GM20000 (cell line): ENCODE measurements around the gene TRIM59.

Source experiments
- DNase-seq: peaks from one replicate; pipeline ENCODE4 v3.0.0; 2012; ENCODE audit warnings: low spot score
- TF ChIP-seq, protein P1 (sequence below): IDR thresholded peaks from 2 replicates; pipeline ENCODE4 v1.5.1; 2012; ENCODE audit warnings: mild to moderate bottlenecking, control low read depth; ENCODE audit errors: extremely low read depth, missing control alignments

The TRIM59 gene

DNA sequence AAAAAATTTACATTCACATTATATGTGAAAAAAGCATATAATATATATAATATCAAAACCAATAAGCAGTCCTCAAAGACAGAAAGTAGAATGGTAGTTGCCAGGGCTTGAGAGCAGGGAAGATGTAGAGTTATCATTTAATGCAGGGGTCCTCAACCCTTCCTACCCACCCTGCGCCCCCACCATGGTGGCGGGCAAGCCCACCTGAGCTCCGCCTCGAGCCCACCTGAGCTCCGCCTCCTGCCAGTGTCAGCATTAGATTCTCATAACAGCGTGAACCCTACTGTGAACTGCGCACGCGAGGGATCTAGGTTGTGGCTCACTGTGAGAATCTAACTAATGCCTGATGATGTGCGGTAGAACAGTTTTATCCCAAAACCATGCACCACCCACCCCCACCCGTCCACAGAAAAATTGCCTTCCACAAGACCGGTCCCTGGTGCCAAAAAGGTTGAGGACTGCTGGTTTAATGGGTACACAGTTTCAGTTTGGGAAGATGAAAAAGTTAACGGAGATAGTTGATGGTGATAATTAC is 3.0 kb downstream of the TRIM59 start:
- TF ChIP-seq, protein P1, sequence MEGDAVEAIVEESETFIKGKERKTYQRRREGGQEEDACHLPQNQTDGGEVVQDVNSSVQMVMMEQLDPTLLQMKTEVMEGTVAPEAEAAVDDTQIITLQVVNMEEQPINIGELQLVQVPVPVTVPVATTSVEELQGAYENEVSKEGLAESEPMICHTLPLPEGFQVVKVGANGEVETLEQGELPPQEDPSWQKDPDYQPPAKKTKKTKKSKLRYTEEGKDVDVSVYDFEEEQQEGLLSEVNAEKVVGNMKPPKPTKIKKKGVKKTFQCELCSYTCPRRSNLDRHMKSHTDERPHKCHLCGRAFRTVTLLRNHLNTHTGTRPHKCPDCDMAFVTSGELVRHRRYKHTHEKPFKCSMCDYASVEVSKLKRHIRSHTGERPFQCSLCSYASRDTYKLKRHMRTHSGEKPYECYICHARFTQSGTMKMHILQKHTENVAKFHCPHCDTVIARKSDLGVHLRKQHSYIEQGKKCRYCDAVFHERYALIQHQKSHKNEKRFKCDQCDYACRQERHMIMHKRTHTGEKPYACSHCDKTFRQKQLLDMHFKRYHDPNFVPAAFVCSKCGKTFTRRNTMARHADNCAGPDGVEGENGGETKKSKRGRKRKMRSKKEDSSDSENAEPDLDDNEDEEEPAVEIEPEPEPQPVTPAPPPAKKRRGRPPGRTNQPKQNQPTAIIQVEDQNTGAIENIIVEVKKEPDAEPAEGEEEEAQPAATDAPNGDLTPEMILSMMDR = no peak
- DNase-seq = no peak

GRCh38 chr3:160445854-160446253 is 3.7 kb downstream of the TRIM59 start:
- DNase-seq = no peak
- TF ChIP-seq, protein P1 = no peak

DNA sequence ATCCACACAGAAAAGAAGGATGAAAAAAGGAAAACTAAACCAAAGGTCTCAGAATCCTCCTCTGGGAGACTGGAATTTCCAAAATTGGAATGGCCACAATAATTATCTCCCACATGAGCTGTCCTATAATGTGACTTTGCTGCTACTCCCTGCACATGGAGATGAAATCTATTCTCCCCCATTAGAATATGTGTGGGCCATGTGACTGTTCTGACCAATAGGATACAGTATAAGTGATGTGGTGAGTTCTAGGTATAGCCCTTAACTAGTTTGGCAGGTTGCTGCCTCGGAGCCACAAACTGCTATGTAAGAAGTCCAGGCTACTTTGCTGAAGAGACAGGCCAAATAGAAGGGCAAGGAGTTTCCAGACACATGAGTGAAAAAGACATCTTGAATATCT is 5.2 kb downstream of the TRIM59 start:
- DNase-seq = no peak

DNA sequence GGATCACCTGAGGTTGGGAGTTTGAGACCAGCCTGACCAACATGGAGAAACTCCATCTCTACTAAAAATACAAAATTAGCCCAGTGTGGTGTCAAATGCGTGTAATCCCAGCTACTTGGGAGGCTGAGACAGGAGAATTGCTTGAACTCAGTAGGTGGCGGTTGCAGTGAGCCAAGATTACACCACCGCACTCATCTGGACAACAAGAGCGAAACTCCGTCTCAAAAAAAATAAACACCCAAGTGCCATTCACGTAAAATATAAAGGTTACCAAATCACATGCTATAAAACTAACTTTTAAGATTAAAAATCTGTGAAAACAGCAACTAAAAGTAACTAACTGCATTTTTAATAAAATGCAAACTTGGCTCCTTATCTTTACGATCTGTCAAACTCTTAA is 8.9 kb downstream of the TRIM59 start:
- no peak for DNase-seq
- TF ChIP-seq, protein P1 = no peak

More for the DNA sequence above, 5.2 kb downstream of the TRIM59 start:
- TF ChIP-seq, protein P1 = no peak

DNA sequence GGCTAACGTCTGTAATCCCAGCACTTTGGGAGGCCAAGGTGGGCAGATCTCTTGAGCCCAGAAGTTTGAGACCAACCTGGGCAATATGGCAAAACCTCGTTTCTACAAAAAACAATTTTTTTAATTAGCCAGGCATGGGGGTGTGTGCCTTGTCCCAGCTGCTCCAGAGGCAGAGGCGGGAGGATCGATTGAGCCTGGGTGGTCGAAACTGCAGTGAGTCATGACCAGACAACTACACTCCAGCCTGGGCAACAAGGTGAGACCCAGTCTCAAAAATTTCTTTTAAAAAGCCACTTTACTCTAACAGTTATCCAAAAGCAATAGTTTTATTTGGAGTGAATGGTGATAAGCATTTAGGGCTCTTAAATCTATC is 12.5 kb downstream of the TRIM59 start:
- TF ChIP-seq, protein P1 = no peak
- no peak for DNase-seq

- TF ChIP-seq, protein P1 = no peak
- DNase-seq = no peak
Measured at GRCh38 chr3:160435747-160436146, 13.8 kb downstream of the TRIM59 start.

- TF ChIP-seq, protein P1 = no peak
- DNase-seq = no peak
Measured at GRCh38 chr3:160435095-160435494, 14.5 kb downstream of the TRIM59 start.
